ENCODE results near the gene PDE4B.

DNA sequence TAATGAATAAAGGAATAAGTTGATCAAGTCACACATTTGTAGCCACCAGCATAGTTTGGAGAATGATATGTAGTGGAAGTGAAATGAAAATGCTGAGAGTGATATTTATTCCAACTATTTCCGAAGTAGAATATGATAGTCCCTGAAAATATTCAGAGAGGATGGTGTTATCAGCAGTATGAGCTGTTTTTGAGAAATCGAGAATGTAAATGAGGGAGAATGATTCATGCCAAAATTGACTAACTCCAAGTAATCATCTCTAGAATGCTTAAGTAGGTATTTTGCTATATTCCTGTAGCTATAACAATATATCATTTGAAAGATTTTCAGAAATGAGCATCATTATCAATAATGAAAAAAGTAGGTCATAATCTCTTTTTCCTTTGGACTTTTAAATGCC is 178.9 kb downstream of the PDE4B start:
- TF ChIP-seq, protein P1, sequence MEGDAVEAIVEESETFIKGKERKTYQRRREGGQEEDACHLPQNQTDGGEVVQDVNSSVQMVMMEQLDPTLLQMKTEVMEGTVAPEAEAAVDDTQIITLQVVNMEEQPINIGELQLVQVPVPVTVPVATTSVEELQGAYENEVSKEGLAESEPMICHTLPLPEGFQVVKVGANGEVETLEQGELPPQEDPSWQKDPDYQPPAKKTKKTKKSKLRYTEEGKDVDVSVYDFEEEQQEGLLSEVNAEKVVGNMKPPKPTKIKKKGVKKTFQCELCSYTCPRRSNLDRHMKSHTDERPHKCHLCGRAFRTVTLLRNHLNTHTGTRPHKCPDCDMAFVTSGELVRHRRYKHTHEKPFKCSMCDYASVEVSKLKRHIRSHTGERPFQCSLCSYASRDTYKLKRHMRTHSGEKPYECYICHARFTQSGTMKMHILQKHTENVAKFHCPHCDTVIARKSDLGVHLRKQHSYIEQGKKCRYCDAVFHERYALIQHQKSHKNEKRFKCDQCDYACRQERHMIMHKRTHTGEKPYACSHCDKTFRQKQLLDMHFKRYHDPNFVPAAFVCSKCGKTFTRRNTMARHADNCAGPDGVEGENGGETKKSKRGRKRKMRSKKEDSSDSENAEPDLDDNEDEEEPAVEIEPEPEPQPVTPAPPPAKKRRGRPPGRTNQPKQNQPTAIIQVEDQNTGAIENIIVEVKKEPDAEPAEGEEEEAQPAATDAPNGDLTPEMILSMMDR (IDR thresholded peaks at IDR 0.05; ENCODE audit: low read depth, low read length): no peak
- TF ChIP-seq EZH2phosphoT487 (IDR thresholded peaks at IDR 0.05; ENCODE audit: low read depth): no peak
